HepG2 (cell line): ENCODE data around the gene GNL3.

Experiments
- ARID3A ChIP-seq: IDR thresholded peaks from 2 replicates; pipeline ENCODE4 v1.6.1; 2012; ENCODE audit warnings: low read depth, low read length, improper control_type of control experiment
- MAX ChIP-seq: IDR thresholded peaks from 2 replicates; pipeline ENCODE4 v1.6.1; 2012; ENCODE audit warnings: inconsistent platforms
- NFYB ChIP-seq: sonication (generic); formaldehyde crosslinking; IDR thresholded peaks from 2 replicates; pipeline ENCODE4 v1.4.0; 2020; ENCODE audit warnings: missing genetic modification reagents
- THAP7 ChIP-seq: sonication (generic); formaldehyde crosslinking; IDR thresholded peaks from 2 replicates; pipeline ENCODE4 v1.8.1; 2023; ENCODE audit warnings: mild to moderate bottlenecking, missing genetic modification reagents
- ZNF367 ChIP-seq: sonication (generic); formaldehyde crosslinking; IDR thresholded peaks from 2 replicates; pipeline ENCODE4 v1.4.0; 2020; ENCODE audit warnings: missing genetic modification reagents, borderline replicate concordance
- TF ChIP-seq, protein P1 (sequence below), 2 experiments: fragments of 450-650 bp in 1 of 2; sonication (generic) in 1 of 2; formaldehyde crosslinking in 1 of 2; IDR thresholded peaks; 2 replicates each; pipeline versions ENCODE4 v1.6.1 to v1.8.0; 2016 to 2022; ENCODE audit warnings: antibody characterized with exemption in 1 of 2, mild to moderate bottlenecking in 1 of 2, missing genetic modification reagents in 1 of 2
- TF ChIP-seq, protein P2 (sequence below): sonication (generic); formaldehyde crosslinking; IDR thresholded peaks from 2 replicates; pipeline ENCODE4 v1.5.0; 2020; ENCODE audit warnings: mild to moderate bottlenecking, missing genetic modification reagents, moderate library complexity

GRCh38 chr3:52651592-52651991 is 34.2 kb upstream of the GNL3 start:
- TF ChIP-seq, protein P1, sequence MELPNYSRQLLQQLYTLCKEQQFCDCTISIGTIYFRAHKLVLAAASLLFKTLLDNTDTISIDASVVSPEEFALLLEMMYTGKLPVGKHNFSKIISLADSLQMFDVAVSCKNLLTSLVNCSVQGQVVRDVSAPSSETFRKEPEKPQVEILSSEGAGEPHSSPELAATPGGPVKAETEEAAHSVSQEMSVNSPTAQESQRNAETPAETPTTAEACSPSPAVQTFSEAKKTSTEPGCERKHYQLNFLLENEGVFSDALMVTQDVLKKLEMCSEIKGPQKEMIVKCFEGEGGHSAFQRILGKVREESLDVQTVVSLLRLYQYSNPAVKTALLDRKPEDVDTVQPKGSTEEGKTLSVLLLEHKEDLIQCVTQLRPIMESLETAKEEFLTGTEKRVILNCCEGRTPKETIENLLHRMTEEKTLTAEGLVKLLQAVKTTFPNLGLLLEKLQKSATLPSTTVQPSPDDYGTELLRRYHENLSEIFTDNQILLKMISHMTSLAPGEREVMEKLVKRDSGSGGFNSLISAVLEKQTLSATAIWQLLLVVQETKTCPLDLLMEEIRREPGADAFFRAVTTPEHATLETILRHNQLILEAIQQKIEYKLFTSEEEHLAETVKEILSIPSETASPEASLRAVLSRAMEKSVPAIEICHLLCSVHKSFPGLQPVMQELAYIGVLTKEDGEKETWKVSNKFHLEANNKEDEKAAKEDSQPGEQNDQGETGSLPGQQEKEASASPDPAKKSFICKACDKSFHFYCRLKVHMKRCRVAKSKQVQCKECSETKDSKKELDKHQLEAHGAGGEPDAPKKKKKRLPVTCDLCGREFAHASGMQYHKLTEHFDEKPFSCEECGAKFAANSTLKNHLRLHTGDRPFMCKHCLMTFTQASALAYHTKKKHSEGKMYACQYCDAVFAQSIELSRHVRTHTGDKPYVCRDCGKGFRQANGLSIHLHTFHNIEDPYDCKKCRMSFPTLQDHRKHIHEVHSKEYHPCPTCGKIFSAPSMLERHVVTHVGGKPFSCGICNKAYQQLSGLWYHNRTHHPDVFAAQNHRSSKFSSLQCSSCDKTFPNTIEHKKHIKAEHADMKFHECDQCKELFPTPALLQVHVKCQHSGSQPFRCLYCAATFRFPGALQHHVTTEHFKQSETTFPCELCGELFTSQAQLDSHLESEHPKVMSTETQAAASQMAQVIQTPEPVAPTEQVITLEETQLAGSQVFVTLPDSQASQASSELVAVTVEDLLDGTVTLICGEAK (IDR thresholded peaks at IDR 0.05): no peak
- TF ChIP-seq, protein P1 (CRISPR knock-in tag; IDR thresholded peaks at IDR 0.05): no peak
- TF ChIP-seq, protein P2, sequence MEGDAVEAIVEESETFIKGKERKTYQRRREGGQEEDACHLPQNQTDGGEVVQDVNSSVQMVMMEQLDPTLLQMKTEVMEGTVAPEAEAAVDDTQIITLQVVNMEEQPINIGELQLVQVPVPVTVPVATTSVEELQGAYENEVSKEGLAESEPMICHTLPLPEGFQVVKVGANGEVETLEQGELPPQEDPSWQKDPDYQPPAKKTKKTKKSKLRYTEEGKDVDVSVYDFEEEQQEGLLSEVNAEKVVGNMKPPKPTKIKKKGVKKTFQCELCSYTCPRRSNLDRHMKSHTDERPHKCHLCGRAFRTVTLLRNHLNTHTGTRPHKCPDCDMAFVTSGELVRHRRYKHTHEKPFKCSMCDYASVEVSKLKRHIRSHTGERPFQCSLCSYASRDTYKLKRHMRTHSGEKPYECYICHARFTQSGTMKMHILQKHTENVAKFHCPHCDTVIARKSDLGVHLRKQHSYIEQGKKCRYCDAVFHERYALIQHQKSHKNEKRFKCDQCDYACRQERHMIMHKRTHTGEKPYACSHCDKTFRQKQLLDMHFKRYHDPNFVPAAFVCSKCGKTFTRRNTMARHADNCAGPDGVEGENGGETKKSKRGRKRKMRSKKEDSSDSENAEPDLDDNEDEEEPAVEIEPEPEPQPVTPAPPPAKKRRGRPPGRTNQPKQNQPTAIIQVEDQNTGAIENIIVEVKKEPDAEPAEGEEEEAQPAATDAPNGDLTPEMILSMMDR: no peak
- TF ChIP-seq ARID3A (no peak), MAX (no peak), NFYB (no peak), ZNF367 (CRISPR knock-in tag) (no peak), THAP7 (no peak)
